GM03348 (cell line): ENCODE data around the gene MUS81.

ENCODE experiments used
- DNase-seq: peaks from one replicate; pipeline ENCODE4 v3.0.0; 2012; ENCODE audit warnings: low spot score

The MUS81 gene

GRCh38 chr11:65861533-65862183 lies 1.4 kb downstream of the MUS81 start:
- DNase-seq, result no peak

- DNase-seq, result no peak
These were observed 2.0 kb downstream of the MUS81 start for GRCh38 chr11:65862191-65862735.

- no peak for DNase-seq
These were observed 3.0 kb downstream of the MUS81 start for GRCh38 chr11:65862941-65863888.

GRCh38 chr11:65863889-65864705 lies 3.9 kb downstream of the MUS81 start:
- no peak for DNase-seq

- no peak for DNase-seq
These were observed 4.7 kb downstream of the MUS81 start for GRCh38 chr11:65864706-65865471.

- DNase-seq, result no peak
These were observed 5.4 kb downstream of the MUS81 start for GRCh38 chr11:65865550-65866172.

- no peak for DNase-seq
These were observed 6.5 kb downstream of the MUS81 start for GRCh38 chr11:65866509-65867283.

- DNase-seq, result peak; percentile 46
These were observed 7.2 kb downstream of the MUS81 start for GRCh38 chr11:65867284-65868071.

GRCh38 chr11:65868076-65868667 lies 7.9 kb downstream of the MUS81 start:
- no peak for DNase-seq

- DNase-seq, result no peak
These were observed 8.7 kb downstream of the MUS81 start for GRCh38 chr11:65868907-65869306.

- no peak for DNase-seq
These were observed 9.5 kb downstream of the MUS81 start for GRCh38 chr11:65869643-65870306.

GRCh38 chr11:65870307-65870658 lies 10.1 kb downstream of the MUS81 start:
- no peak for DNase-seq

- no peak for DNase-seq
These were observed 10.8 kb downstream of the MUS81 start for GRCh38 chr11:65870706-65871681.

- DNase-seq, result peak; percentile 55
These were observed 11.7 kb downstream of the MUS81 start for GRCh38 chr11:65871811-65872548.

GRCh38 chr11:65872586-65873317 lies 12.5 kb downstream of the MUS81 start, which contains the start of gene EFEMP2:
Gene EFEMP2, minus strand, starts transcription at chr11:65872800. Its CDS starts 446 bp downstream, at chr11:65872354.
- peak; percentile 81 for DNase-seq
